Lower lobe of right lung (tissue), 2 donors: ENCODE data around the gene LAG3. TPM values are rescaled to one million over a fixed set of nuclear protein-coding genes. Genes with fewer than 3 reads are reported as not detected.
A peak's percentile ranks its signal among the peaks of the same experiment; 100 is the strongest.
"Not testable (repeated sequence)": the region's sequence is repeated elsewhere in the genome, so short reads cannot be mapped to it uniquely, and the experiment has no call there.

Experiments used
- ATAC-seq, 2 donors: fragments of 200-7000 bp; cut with Tn5 transposase; one replicate each; pipeline ENCODE4 v1.9.1; 2020 to 2022; ENCODE audit warnings: mild to moderate bottlenecking in 2 of 2, moderate library complexity in 2 of 2
- DNase-seq: peaks from one replicate; pipeline ENCODE4 v3.0.0-alpha.2; 2020
- H3K27ac ChIP-seq: fragments of 200-600 bp; one replicate; pipeline ENCODE4 v1.8.0; 2022
- H3K27me3 ChIP-seq: fragments of 200-600 bp; one replicate; pipeline ENCODE4 v1.8.0; 2022; ENCODE audit warnings: low read depth
- H3K36me3 ChIP-seq: fragments of 200-600 bp; one replicate; pipeline ENCODE4 v1.8.0; 2022; ENCODE audit warnings: mild to moderate bottlenecking
- H3K4me1 ChIP-seq: fragments of 200-600 bp; one replicate; pipeline ENCODE4 v1.8.0; 2022
- H3K4me3 ChIP-seq: fragments of 200-600 bp; one replicate; pipeline ENCODE4 v1.8.0; 2022; ENCODE audit warnings: mild to moderate bottlenecking
- H3K9me3 ChIP-seq: fragments of 200-600 bp; one replicate; pipeline ENCODE4 v1.8.0; 2022
- intact Hi-C: fragments of 100-400 bp; cut with DNase I; formaldehyde crosslinking; loops from one replicate; pipeline ENCODE4 v1.11.0; 2022
- total RNA-seq: library from RNA; stranded (reverse); fragmentation: NEBNext Ultra II Directional; extraction: Animal tissue kit (Norgen Biotek cat#: 25700); gene quantifications from one replicate; pipeline ENCODE4 v1.2.1, GENCODE V29; 2021
- TF ChIP-seq, protein P1 (sequence below): fragments of 200-600 bp; IDR thresholded peaks from one replicate; pipeline ENCODE4 v1.8.0; 2022; ENCODE audit warnings: antibody characterized with exemption, mild to moderate bottlenecking
- donor health status: DM: no; HTN: yes; CAD: no; lungs with severe emphysema.

The LAG3 gene
- total RNA-seq, 1 donor from 2014 or later, result 2.1 TPM

DNA sequence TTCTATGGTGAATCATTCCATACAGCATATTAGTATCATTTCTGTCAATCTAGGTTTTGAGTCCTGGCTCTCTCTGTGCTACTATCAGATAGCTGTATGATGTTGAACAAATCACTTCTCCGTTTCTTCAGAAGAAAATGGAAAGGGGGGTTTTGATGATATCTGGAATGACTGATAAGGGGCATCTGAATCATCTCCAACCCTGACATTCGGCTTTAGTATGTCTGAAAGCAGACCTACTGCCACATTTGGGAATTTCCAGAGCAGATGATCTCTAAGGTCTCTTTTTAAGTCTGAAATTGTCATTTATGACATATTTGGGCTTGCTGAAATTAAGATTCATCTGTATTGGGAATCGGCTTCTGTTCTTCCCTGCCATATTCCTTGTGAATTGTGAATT is 29.5 kb upstream of the LAG3 start:
- no peaks in the 10 kb centered on the region for H3K27me3 ChIP-seq
- H3K36me3 ChIP-seq, result peaks cover 18% of the 10 kb centered on the region
- no peaks in the 10 kb centered on the region for H3K4me1 ChIP-seq
- TF ChIP-seq, protein P1, sequence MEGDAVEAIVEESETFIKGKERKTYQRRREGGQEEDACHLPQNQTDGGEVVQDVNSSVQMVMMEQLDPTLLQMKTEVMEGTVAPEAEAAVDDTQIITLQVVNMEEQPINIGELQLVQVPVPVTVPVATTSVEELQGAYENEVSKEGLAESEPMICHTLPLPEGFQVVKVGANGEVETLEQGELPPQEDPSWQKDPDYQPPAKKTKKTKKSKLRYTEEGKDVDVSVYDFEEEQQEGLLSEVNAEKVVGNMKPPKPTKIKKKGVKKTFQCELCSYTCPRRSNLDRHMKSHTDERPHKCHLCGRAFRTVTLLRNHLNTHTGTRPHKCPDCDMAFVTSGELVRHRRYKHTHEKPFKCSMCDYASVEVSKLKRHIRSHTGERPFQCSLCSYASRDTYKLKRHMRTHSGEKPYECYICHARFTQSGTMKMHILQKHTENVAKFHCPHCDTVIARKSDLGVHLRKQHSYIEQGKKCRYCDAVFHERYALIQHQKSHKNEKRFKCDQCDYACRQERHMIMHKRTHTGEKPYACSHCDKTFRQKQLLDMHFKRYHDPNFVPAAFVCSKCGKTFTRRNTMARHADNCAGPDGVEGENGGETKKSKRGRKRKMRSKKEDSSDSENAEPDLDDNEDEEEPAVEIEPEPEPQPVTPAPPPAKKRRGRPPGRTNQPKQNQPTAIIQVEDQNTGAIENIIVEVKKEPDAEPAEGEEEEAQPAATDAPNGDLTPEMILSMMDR, result no peak
- ATAC-seq (no peak), DNase-seq (no peak)
- no peak overlapping the region for H3K4me3 ChIP-seq
- intact Hi-C loops, result no loop called here
- H3K9me3 ChIP-seq, result no peaks in the 10 kb centered on the region
- H3K27ac ChIP-seq, result no peak overlapping the region

DNA sequence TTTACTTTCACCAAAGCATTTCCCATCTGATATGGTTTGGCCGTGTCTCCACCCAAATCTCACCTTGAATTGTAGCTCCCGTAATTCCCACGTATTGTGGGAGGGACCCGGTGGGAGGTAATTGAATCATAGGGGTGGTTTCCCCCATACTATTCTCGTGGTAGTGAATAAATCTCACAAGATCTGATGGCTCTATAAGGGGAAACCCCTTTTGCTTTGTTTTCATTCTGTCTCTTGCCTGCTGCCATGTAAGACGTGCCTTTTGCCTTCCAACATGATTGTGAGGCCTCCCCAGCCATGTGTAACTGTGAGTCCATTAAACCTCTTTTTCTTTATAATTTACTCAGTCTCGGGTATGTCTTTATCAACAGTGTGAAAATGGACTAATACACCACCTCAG is 29.0 kb upstream of the LAG3 start:
- ATAC-seq, H3K27me3 ChIP-seq, H3K9me3 ChIP-seq, H3K4me3 ChIP-seq, H3K4me1 ChIP-seq, H3K27ac ChIP-seq, DNase-seq, intact Hi-C loops: not testable (repeated sequence)
- H3K36me3 ChIP-seq, result peaks cover 23% of the 10 kb centered on the region

GRCh38 chr12:6745741-6746525 is 26.4 kb upstream of the LAG3 start:
- Histone ChIP-seq H3K27ac (peak overlapping the region; percentile 54), H3K36me3 (peaks cover 49% of the 10 kb centered on the region), H3K9me3 (no peaks in the 10 kb centered on the region), H3K4me3 (no peak overlapping the region), H3K27me3 (no peaks in the 10 kb centered on the region), H3K4me1 (no peaks in the 10 kb centered on the region)
- TF ChIP-seq, protein P1, result no peak
- DNase-seq (peak; percentile 60), ATAC-seq (peak; percentile 69 to 78)
- intact Hi-C loops, result no loop called here

DNA sequence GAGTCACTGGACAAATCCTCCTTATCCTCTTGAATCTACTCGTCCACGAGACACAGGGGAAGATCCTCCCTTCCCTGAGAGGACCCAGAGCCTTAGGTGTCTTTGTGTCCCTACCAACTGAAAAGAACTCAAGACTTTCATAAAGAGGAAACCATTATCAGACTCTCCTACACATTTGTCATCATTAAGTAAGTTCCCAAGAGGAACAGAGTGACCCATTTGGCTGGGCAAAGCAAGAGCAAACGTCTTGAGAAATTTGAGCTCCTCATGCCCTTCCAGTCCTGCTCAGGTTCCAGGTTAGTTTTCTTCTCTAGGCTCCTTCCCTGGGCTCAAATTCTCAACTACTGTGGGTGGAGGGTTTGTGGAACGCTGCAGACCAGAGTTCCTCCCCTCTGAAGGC is 25.1 kb upstream of the LAG3 start:
- Histone ChIP-seq H3K4me3 (no peak overlapping the region), H3K4me1 (peaks cover 12% of the 10 kb centered on the region), H3K27me3 (no peaks in the 10 kb centered on the region), H3K27ac (no peak overlapping the region), H3K36me3 (peaks cover 60% of the 10 kb centered on the region), H3K9me3 (no peaks in the 10 kb centered on the region)
- intact Hi-C loops, result no loop called here
- no peak for ATAC-seq
- DNase-seq, result no peak
- TF ChIP-seq, protein P1, result no peak

DNA sequence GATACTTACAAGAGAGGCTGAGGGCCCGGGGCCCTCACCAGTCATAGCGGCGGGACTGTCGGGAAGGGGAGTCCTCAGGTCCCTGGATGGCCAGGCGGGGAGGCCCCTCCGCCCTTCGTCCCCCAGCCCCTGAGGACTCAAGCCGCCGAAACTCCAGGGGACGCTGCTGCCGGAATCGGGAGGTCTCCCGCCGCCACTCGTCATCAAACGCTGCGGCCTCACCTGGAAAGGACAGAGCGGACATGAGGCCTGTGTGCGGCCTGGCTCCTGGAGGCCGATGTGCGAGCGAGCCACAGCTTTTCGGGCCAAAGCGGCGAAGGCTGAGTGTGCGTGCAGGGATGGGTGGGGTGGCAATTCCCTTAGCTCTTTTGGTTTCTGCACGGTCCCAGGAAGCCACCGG is 23.6 kb upstream of the LAG3 start:
- Histone ChIP-seq H3K27me3 (no peaks in the 10 kb centered on the region), H3K9me3 (no peaks in the 10 kb centered on the region), H3K4me1 (peaks cover 15% of the 10 kb centered on the region), H3K36me3 (peaks cover 60% of the 10 kb centered on the region), H3K27ac (no peak overlapping the region), H3K4me3 (no peak overlapping the region)
- TF ChIP-seq, protein P1, result no peak
- intact Hi-C loops, result no loop called here
- no peak for DNase-seq
- ATAC-seq, result no peak

GRCh38 chr12:6750506-6750905 is 21.8 kb upstream of the LAG3 start:
- intact Hi-C loops, result no loop called here
- TF ChIP-seq, protein P1, result no peak
- H3K4me3 ChIP-seq, result no peak overlapping the region
- no peak overlapping the region for H3K27ac ChIP-seq
- peaks cover 60% of the 10 kb centered on the region for H3K36me3 ChIP-seq
- no peaks in the 10 kb centered on the region for H3K27me3 ChIP-seq
- H3K9me3 ChIP-seq, result no peaks in the 10 kb centered on the region
- H3K4me1 ChIP-seq, result peaks cover 21% of the 10 kb centered on the region
- DNase-seq (no peak), ATAC-seq (no peak)
